Measurements from ENCODE around the gene AK1. TPM values are rescaled to one million over a fixed set of nuclear protein-coding genes. Genes with fewer than 3 reads are reported as not detected.

Gene AK1
- total and polyA plus RNA-seq, 2 of the 13 experiments (the other 11 are each of a cell fraction or from before 2014, with no cell fraction given) = 19.1 to 32.8 TPM

GRCh38 chr9:127897193-127897692 lies 19.8 kb upstream of the AK1 start (continued):
- TF ChIP-seq NFYB (CRISPR knock-in tag; IDR thresholded peaks at IDR 0.05) (peak; percentile 57), NCOA2 (CRISPR knock-in tag; IDR thresholded peaks at IDR 0.05) (peak; percentile 52; the same call in 1 of the 2 replicates), KAT7 (CRISPR knock-in tag; IDR thresholded peaks at IDR 0.05; ENCODE audit: borderline replicate concordance) (peak; percentile 64; the same call in 1 of the 2 replicates), ZNF556 (CRISPR knock-in tag; IDR thresholded peaks at IDR 0.05; ENCODE audit: borderline replicate concordance) (no peak), TERF1 (CRISPR knock-in tag; IDR thresholded peaks at IDR 0.05) (no peak), ATF7-NPFF (CRISPR knock-in tag; IDR thresholded peaks at IDR 0.05; ENCODE audit: low read depth) (no peak), RFX1 (IDR thresholded peaks at IDR 0.05) (no peak), ZNF501 (CRISPR knock-in tag; IDR thresholded peaks at IDR 0.05) (peak; percentile 13; the same call in 1 of the 2 replicates), ZNF629 (CRISPR knock-in tag; conservative IDR thresholded peaks at IDR 0.05) (no peak), ZNF33A (CRISPR knock-in tag; IDR thresholded peaks at IDR 0.05; ENCODE audit: borderline replicate concordance) (no peak), GMEB1 (CRISPR knock-in tag; IDR thresholded peaks at IDR 0.05; ENCODE audit: borderline replicate concordance) (no peak), REL (CRISPR knock-in tag; conservative IDR thresholded peaks at IDR 0.05) (no peak), HOXA5 (CRISPR knock-in tag; IDR thresholded peaks at IDR 0.05) (no peak), ZNF124 (CRISPR knock-in tag; IDR thresholded peaks at IDR 0.05) (no peak), SOX5 (CRISPR knock-in tag; IDR thresholded peaks at IDR 0.05; ENCODE audit: borderline replicate concordance) (no peak), ZNF558 (CRISPR knock-in tag; IDR thresholded peaks at IDR 0.05; ENCODE audit: borderline replicate concordance) (no peak), FIP1L1 (IDR thresholded peaks at IDR 0.05; ENCODE audit: borderline replicate concordance, insufficient read depth, low read depth, low read length) (0 out of 2 replicates have a peak, but pooled peaks have one; percentile 41), ADNP (CRISPR knock-in tag; IDR thresholded peaks at IDR 0.05) (no peak), CEBPG (CRISPR knock-in tag; IDR thresholded peaks at IDR 0.05) (no peak), ATF4 (CRISPR knock-in tag; IDR thresholded peaks at IDR 0.05) (no peak), ZFX (CRISPR knock-in tag; IDR thresholded peaks at IDR 0.05; ENCODE audit: low read depth) (peak; percentile 83), GABPA (IDR thresholded peaks at IDR 0.05; ENCODE audit: low read depth, low read length) (no peak), GABPA (CRISPR knock-in tag; IDR thresholded peaks at IDR 0.05; ENCODE audit: low read depth) (peak; percentile 46; the same call in 1 of the 2 replicates), NFE2L1 (CRISPR knock-in tag; IDR thresholded peaks at IDR 0.05; ENCODE audit: borderline replicate concordance) (no peak), HDAC2 (CRISPR knock-in tag; IDR thresholded peaks at IDR 0.05) (peak; percentile 69), ZNF460 (CRISPR knock-in tag; IDR thresholded peaks at IDR 0.05; ENCODE audit: borderline replicate concordance) (no peak; the same call in 1 of the 2 replicates), PHF8 (CRISPR knock-in tag; IDR thresholded peaks at IDR 0.05) (peak; percentile 23; the same call in 1 of the 2 replicates), SSRP1 (CRISPR knock-in tag; IDR thresholded peaks at IDR 0.05) (no peak), ZNF160 (CRISPR knock-in tag; IDR thresholded peaks at IDR 0.05) (no peak), ZBTB7B (CRISPR knock-in tag; IDR thresholded peaks at IDR 0.05) (peak; percentile 87), ZNF83 (CRISPR knock-in tag; IDR thresholded peaks at IDR 0.05; ENCODE audit: borderline replicate concordance) (no peak)

Data from HepG2 (cell line).